Measurements from ENCODE around the gene PRKAG1.
A peak's percentile ranks its signal among the peaks of the same experiment; 100 is the strongest.

Gene PRKAG1

GRCh38 chr12:48979602-48980388 lies 38.8 kb downstream of the PRKAG1 start:
- no peak for DNase-seq (ENCODE audit: extremely low read depth, low read depth)
- TF ChIP-seq CTCF (IDR thresholded peaks at IDR 0.05; ENCODE audit: low read depth, low read length), result no peak

GRCh38 chr12:48978741-48979601 lies 39.6 kb downstream of the PRKAG1 start:
- TF ChIP-seq CTCF (IDR thresholded peaks at IDR 0.05; ENCODE audit: low read depth, low read length), result no peak
- no peak for DNase-seq (ENCODE audit: extremely low read depth, low read depth)

GRCh38 chr12:48978291-48978740 lies 40.3 kb downstream of the PRKAG1 start, which contains the start of gene WNT1:
Gene WNT1, plus strand, starts transcription at chr12:48978322. Its CDS starts 329 bp downstream, at chr12:48978651.
- no peak for TF ChIP-seq CTCF (IDR thresholded peaks at IDR 0.05; ENCODE audit: low read depth, low read length)
- DNase-seq (ENCODE audit: extremely low read depth, low read depth), result no peak

- DNase-seq (ENCODE audit: extremely low read depth, low read depth), result no peak
Observed at GRCh38 chr12:48977290-48978281, 41.0 kb downstream of the PRKAG1 start.

GRCh38 chr12:48973941-48974673 lies 44.5 kb downstream of the PRKAG1 start:
- peak; percentile 51 for TF ChIP-seq CTCF (IDR thresholded peaks at IDR 0.05; ENCODE audit: low read depth, low read length)
- no peak for DNase-seq (ENCODE audit: extremely low read depth, low read depth)

More at GRCh38 chr12:48977290-48978281, 41.0 kb downstream of the PRKAG1 start:
- TF ChIP-seq CTCF (IDR thresholded peaks at IDR 0.05; ENCODE audit: low read depth, low read length), result peak; percentile 47

- TF ChIP-seq CTCF (IDR thresholded peaks at IDR 0.05; ENCODE audit: low read depth, low read length), result no peak
- DNase-seq (ENCODE audit: extremely low read depth, low read depth), result no peak
Observed at GRCh38 chr12:48973531-48973930, 45.0 kb downstream of the PRKAG1 start.

Data from AG09319 (cell line).